Measurements from ENCODE around the gene PRUNE1.

Gene PRUNE1

GRCh38 chr1:150997949-150998348, 10.3 kb upstream of the PRUNE1 start:
- Histone ChIP-seq H3K9ac (no peak overlapping the region), H3K4me2 (no peak overlapping the region), H3K4me1 (ENCODE audit: low read depth, poor library complexity, severe bottlenecking) (peaks cover 23% of the 10 kb centered on the region), H3K79me2 (ENCODE audit: insufficient read depth, low read depth) (no peaks in the 10 kb centered on the region), H3K36me3 (ENCODE audit: insufficient read depth) (no peaks in the 10 kb centered on the region), H4K20me1 (ENCODE audit: insufficient read depth) (no peaks in the 10 kb centered on the region), H2AFZ (ENCODE audit: low read depth) (peak overlapping the region; percentile 23; the same call in 1 of the 2 replicates), H3K27ac (no peak overlapping the region; the same call in 1 of the 2 replicates), H3K27me3 (ENCODE audit: insufficient read depth, low read depth) (no peaks in the 10 kb centered on the region; the same call in 1 of the 2 replicates), H3K4me3 (IDR thresholded peaks at IDR 0.05; ENCODE audit: insufficient read depth, low read depth, low read length) (no peak overlapping the region)
- TF ChIP-seq CTCF (conservative IDR thresholded peaks at IDR 0.05; ENCODE audit: low read depth, low read length), result no peak

- TF ChIP-seq CTCF (conservative IDR thresholded peaks at IDR 0.05; ENCODE audit: low read depth, low read length), result no peak
- Histone ChIP-seq H3K79me2 (ENCODE audit: insufficient read depth, low read depth) (no peaks in the 10 kb centered on the region), H4K20me1 (ENCODE audit: insufficient read depth) (no peaks in the 10 kb centered on the region), H2AFZ (ENCODE audit: low read depth) (no peak overlapping the region), H3K9ac (no peak overlapping the region), H3K4me3 (IDR thresholded peaks at IDR 0.05; ENCODE audit: insufficient read depth, low read depth, low read length) (no peak overlapping the region), H3K4me2 (no peak overlapping the region), H3K27me3 (ENCODE audit: insufficient read depth, low read depth) (no peaks in the 10 kb centered on the region; the same call in 1 of the 2 replicates), H3K36me3 (ENCODE audit: insufficient read depth) (no peaks in the 10 kb centered on the region), H3K4me1 (ENCODE audit: low read depth, poor library complexity, severe bottlenecking) (peaks cover 34% of the 10 kb centered on the region), H3K27ac (no peak overlapping the region)
Observed at GRCh38 chr1:150999051-150999674, 9.1 kb upstream of the PRUNE1 start.

GRCh38 chr1:150999926-151000325, 8.3 kb upstream of the PRUNE1 start:
- no peak overlapping the region for H3K9ac ChIP-seq
- H3K36me3 ChIP-seq (ENCODE audit: insufficient read depth), result no peaks in the 10 kb centered on the region
- H3K27me3 ChIP-seq (ENCODE audit: insufficient read depth, low read depth), result no peaks in the 10 kb centered on the region; the same call in 1 of the 2 replicates
- no peak for TF ChIP-seq CTCF (conservative IDR thresholded peaks at IDR 0.05; ENCODE audit: low read depth, low read length)
- no peaks in the 10 kb centered on the region for H4K20me1 ChIP-seq (ENCODE audit: insufficient read depth)
- no peaks in the 10 kb centered on the region for H3K79me2 ChIP-seq (ENCODE audit: insufficient read depth, low read depth)
- no peak overlapping the region for H2AFZ ChIP-seq (ENCODE audit: low read depth)
- peaks cover 36% of the 10 kb centered on the region for H3K4me1 ChIP-seq (ENCODE audit: low read depth, poor library complexity, severe bottlenecking)
- no peak overlapping the region for H3K4me2 ChIP-seq
- H3K4me3 ChIP-seq (IDR thresholded peaks at IDR 0.05; ENCODE audit: insufficient read depth, low read depth, low read length), result no peak overlapping the region
- H3K27ac ChIP-seq, result no peak overlapping the region

- Histone ChIP-seq H3K4me1 (ENCODE audit: low read depth, poor library complexity, severe bottlenecking) (peaks cover 38% of the 10 kb centered on the region), H3K27me3 (ENCODE audit: insufficient read depth, low read depth) (no peaks in the 10 kb centered on the region; the same call in 1 of the 2 replicates), H2AFZ (ENCODE audit: low read depth) (no peak overlapping the region), H3K79me2 (ENCODE audit: insufficient read depth, low read depth) (no peaks in the 10 kb centered on the region), H4K20me1 (ENCODE audit: insufficient read depth) (no peaks in the 10 kb centered on the region), H3K4me3 (IDR thresholded peaks at IDR 0.05; ENCODE audit: insufficient read depth, low read depth, low read length) (no peak overlapping the region), H3K27ac (no peak overlapping the region), H3K9ac (no peak overlapping the region), H3K36me3 (ENCODE audit: insufficient read depth) (no peaks in the 10 kb centered on the region), H3K4me2 (no peak overlapping the region)
- no peak for TF ChIP-seq CTCF (conservative IDR thresholded peaks at IDR 0.05; ENCODE audit: low read depth, low read length)
Observed at GRCh38 chr1:151000408-151000807, 7.8 kb upstream of the PRUNE1 start.
